Measurements from ENCODE around the gene NIN.
A peak's percentile ranks its signal among the peaks of the same experiment; 100 is the strongest.
"Not testable (repeated sequence)": the region's sequence is repeated elsewhere in the genome, so short reads cannot be mapped to it uniquely, and the experiment has no call there.

The NIN gene

GRCh38 chr14:50821510-50822464 is 9.2 kb downstream of the NIN start:
- FAIRE-seq: no peak
- DNase-seq (ENCODE audit: insufficient read length, low spot score): no peak

GRCh38 chr14:50820786-50821509 is 10.0 kb downstream of the NIN start:
- DNase-seq (ENCODE audit: insufficient read length, low spot score): no peak
- FAIRE-seq: no peak

GRCh38 chr14:50819303-50819702 is 11.7 kb downstream of the NIN start:
- DNase-seq (ENCODE audit: insufficient read length, low spot score); FAIRE-seq: not testable (repeated sequence)

- peak; percentile 41 for DNase-seq (ENCODE audit: insufficient read length, low spot score)
- FAIRE-seq: no peak
Measured at GRCh38 chr14:50816395-50817047, 14.4 kb downstream of the NIN start.

- not testable (repeated sequence) for DNase-seq (ENCODE audit: insufficient read length, low spot score); FAIRE-seq
Measured at GRCh38 chr14:50815526-50815925, 15.4 kb downstream of the NIN start.

- not testable (repeated sequence) for FAIRE-seq; DNase-seq (ENCODE audit: insufficient read length, low spot score)
Measured at GRCh38 chr14:50815058-50815457, 15.9 kb downstream of the NIN start.

- DNase-seq (ENCODE audit: insufficient read length, low spot score) (no peak), FAIRE-seq (no peak)
Measured at GRCh38 chr14:50814161-50814560, 16.8 kb downstream of the NIN start.

- DNase-seq (ENCODE audit: insufficient read length, low spot score): no peak
- no peak for FAIRE-seq
Measured at GRCh38 chr14:50813544-50813863, 17.5 kb downstream of the NIN start.

GRCh38 chr14:50812856-50813543 is 18.0 kb downstream of the NIN start:
- FAIRE-seq (no peak), DNase-seq (ENCODE audit: insufficient read length, low spot score) (no peak)

GRCh38 chr14:50812180-50812579 is 18.8 kb downstream of the NIN start:
- DNase-seq (ENCODE audit: insufficient read length, low spot score) (no peak), FAIRE-seq (no peak)

GRCh38 chr14:50808053-50808452 is 22.9 kb downstream of the NIN start:
- FAIRE-seq: no peak

GRCh38 chr14:50806241-50806933 is 24.6 kb downstream of the NIN start:
- FAIRE-seq (no peak), DNase-seq (ENCODE audit: insufficient read length, low spot score) (no peak)

More at GRCh38 chr14:50808053-50808452, 22.9 kb downstream of the NIN start:
- DNase-seq (ENCODE audit: insufficient read length, low spot score): no peak

- FAIRE-seq (no peak), DNase-seq (ENCODE audit: insufficient read length, low spot score) (no peak)
Measured at GRCh38 chr14:50805396-50805795, 25.6 kb downstream of the NIN start.

- no peak for DNase-seq (ENCODE audit: insufficient read length, low spot score)
- FAIRE-seq: no peak
Measured at GRCh38 chr14:50804181-50804721, 26.7 kb downstream of the NIN start.

GRCh38 chr14:50801706-50802105 is 29.3 kb downstream of the NIN start:
- DNase-seq (ENCODE audit: insufficient read length, low spot score) (no peak), FAIRE-seq (no peak)

GRCh38 chr14:50800032-50800431 is 30.9 kb downstream of the NIN start:
- FAIRE-seq: no peak

GRCh38 chr14:50798048-50798421 is 32.9 kb downstream of the NIN start:
- no peak for DNase-seq (ENCODE audit: insufficient read length, low spot score)
- FAIRE-seq: no peak

More at GRCh38 chr14:50800032-50800431, 30.9 kb downstream of the NIN start:
- DNase-seq (ENCODE audit: insufficient read length, low spot score): no peak

- DNase-seq (ENCODE audit: insufficient read length, low spot score) (no peak), FAIRE-seq (no peak)
Measured at GRCh38 chr14:50797250-50798047, 33.5 kb downstream of the NIN start.

GRCh38 chr14:50796390-50796789 is 34.6 kb downstream of the NIN start:
- DNase-seq (ENCODE audit: insufficient read length, low spot score) (no peak), FAIRE-seq (no peak)
